ENCODE measurements around the gene SCAANT1. TPM values are rescaled to one million over a fixed set of nuclear protein-coding genes. Genes with fewer than 3 reads are reported as not detected.

The SCAANT1 gene
- total RNA-seq, 1 experiment from 2014 or later: not detected

DNA sequence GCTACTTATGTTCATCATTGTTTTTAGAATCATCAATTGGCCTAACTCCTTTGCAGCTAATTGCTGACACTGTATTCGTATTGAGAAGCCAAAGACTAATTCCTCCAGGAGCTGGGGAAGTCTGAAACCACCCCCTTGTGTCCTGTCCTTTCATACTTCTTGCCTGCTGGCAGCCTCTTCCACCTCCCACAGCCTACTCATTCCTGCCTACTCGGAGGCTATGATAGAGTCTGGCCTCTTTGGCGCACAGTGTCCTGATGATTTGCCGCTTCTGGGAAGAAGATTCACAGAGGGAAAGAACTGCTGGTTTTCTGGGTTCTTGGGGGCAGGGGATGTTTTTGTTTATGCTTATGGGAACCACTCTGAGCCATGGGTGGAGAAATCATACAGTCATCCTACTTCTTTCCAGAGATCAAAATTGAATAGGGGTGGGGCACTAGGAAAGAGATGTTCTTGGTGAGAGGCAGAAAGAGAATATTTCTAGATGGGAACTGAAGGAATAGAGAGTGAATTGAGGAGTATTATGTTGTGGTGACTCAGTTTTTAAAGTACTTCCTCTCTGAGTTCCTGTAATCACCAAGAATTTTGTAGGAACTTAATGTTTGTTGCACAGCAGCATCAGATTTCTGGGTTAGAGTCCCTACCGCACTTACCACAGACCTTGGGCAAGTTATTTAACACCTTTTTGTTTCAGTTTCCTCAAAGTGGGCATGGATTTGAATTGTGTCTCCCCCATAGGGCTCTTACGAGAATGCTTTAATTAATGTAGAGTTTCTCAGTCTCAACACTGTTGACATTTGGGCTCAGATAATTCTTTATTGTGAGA lies 22.1 kb upstream of the SCAANT1 start:
- peak; percentile 61 for DNase-seq (ENCODE audit: low read depth)

DNA sequence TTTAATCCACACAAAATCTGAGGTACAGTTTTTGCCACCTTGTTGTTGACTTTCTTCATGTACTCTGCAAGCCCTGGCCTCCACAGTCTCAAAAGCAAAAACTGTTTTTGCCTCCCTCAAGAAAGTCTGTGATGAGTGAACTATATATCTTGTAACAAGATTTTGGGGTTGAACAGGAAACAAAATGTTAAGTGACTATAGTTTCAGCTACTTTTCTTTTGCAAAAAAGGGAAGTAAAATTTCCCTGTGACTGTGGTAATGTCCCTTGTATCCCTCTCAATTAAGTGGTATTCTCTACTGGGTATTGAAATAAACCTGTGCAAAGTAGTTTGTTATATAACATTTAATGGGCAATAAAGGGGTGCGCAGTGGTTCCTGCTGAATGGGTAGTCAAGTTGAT lies 21.3 kb upstream of the SCAANT1 start:
- no peak for DNase-seq (ENCODE audit: low read depth)

DNA sequence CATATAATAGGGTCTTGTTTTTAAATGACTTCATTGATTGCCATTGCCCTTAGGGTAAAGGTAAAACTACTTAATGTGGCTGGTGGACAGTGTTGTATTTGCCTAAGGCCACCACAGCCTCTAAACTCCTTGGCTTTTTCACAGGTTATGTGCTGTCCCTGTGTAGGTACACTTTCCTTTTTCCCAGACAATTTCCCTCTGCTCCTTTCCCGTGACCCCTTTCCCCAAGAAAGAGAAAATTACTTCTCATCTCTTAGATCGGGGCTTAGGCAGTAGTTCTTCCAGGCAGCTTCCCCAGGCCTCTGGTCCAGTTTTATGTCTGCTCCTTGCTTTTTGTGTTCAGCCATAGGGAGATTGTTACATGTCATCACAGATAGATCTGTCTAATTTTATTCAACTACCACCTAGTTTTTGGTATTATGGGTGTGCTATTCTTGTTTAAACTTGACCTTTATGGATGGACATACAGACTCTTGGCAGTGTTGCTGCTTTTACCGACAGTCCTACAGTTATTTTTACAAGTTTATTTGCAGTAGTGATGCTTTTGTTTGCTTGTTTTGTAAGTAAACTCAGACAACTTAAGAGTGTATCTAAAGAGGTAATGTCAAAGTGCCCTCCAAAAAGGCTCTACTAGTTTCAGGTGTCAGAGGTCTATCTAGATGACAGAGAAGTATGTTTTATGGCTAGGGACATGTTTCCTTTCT lies 20.5 kb upstream of the SCAANT1 start:
- no peak for DNase-seq (ENCODE audit: low read depth)

DNA sequence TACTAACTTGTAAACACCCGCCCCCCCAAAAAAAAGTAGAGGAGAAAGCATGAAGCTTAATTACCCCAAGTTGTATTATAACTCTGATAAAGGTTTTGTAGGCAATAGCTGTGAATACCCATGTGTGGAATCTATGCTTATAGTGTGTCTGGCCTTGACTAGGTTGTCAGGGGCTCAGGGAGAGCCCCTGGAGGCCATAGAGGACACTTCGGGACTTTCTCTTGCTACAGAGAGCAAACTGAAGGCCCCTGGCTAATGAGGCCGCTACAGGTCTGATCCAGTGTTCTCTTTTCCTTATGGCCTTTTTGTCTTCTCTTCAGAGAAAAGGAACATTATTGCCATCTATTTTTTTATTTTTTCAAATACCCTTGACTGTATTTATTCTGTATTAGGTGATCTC lies 19.1 kb upstream of the SCAANT1 start:
- no peak for DNase-seq (ENCODE audit: low read depth)

DNA sequence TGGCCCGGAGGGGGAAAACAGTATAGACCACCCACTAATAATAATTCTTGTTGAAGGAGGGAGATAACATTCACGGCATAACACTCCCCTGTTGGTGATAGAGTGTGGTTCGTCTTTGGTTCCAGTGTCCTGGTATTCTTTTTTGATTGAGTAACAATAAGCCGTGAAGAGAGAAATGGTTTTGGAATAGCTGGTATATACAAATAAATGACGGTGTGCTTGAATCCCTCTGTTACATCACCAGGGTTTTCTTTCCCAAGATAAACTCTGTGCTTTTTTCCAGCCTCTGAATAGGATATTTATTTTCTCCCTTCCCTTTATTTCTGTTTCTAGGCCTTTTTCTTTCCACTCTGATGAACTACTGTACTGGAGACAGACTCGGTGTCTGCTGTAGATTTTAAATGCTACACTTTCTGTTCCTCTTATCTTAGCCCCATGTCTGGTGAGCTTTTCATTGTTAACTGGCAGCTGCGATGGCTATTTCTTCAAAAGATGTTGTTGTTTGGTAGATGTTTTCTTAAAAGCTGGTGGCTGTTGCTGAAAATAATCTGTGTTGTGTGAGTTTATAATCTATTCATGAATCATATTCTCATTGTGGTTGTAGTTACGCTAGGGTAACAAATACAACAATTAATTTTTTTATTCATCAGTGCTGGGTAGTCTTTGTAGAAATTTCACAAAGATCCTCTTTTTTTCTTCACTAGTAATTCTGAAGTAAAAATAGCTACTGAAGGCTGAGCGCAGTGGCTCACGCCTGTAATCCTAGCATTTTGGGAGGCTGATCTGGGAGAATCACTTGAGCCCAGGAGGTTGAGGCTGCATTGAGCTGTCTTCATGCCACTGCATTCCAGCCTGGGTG lies 15.5 kb upstream of the SCAANT1 start:
- DNase-seq (ENCODE audit: low read depth): no peak

DNA sequence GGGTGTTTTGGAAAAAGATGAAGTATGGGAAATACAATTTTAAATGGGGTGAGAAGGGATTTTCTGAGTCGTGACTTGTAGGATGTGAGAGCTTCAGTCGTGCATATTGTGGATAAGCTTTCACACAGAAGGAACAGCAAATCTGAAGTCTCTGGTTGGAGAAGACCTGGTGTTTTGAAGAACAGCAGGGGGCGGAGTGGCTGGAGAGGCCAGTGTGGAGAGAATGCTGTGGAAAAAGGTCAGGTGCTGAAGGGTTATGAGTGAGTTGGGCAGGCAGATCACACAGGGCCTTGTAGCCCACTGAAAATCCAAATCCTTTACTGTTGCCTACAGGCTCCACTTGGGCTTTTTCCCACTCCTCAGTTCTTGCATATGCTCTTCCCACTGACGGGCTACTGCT lies 14.1 kb upstream of the SCAANT1 start:
- DNase-seq (ENCODE audit: low read depth): no peak

DNA sequence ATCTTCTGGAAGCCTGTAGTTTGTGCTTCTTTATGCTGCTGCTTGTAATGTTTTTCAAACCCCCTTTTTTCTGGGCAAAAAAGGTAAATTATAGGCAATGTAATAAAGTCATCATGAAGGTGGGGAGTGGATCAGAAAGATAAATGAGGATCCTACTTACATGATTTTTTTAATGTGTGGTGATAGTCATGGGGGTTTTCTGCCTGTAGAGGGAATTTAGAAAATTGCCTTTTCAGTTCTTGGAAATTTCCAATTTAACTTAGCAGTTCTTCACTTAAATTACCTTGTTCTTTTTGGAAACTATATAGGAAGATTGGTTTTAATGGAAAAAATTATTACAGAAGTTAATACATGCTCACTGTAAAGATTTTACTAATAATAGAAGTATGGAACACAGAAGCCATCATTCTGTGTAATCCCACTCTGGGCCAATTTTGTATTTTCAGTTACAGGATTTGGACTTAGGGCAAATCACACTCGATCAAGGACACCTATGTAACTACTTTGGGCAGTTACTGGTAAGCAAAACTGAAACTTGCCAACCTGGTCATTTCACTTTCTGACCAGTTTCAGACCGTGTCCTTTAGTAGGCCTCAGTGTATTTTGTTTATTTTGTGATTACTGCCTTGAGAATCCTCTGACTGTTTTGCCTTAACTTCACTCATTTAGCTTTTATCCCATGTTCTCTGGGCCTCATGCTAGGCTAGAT lies 10.5 kb upstream of the SCAANT1 start:
- DNase-seq (ENCODE audit: low read depth): no peak

DNA sequence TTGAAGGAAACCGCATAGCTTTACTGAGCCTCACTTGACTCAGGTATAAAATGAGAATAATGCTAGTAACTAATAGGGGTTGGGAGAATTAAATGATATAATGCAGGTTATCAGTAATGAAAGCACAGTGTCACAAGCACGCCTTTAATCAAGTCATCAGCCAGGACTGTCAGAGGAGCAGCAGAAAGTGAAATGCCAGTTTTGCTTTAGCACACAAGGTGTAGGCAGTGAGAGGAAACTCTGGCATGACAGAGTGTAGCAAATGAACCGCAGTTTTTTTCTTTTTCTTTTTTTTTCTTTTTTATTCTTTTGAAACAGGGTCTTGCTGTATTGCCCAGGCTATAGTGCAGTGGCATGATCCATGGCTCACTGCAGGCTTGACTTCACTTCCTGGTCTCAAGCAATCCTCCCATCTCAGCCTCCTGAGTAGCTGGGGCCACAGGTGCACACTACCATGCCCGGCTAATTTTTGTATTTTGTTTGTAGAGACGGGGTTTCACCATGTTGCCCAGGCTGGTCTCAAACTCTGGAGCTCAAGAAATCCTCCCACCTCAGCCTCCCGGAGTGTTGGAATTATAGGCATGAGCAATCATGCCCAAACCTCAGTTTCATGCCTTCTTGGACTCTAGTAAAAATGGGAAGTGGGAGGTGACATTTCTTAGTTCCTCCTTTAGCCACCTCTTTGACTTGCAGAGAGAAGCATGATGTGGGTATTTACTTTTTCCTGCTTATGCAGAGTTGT lies 9.7 kb upstream of the SCAANT1 start:
- DNase-seq (ENCODE audit: low read depth): no peak

DNA sequence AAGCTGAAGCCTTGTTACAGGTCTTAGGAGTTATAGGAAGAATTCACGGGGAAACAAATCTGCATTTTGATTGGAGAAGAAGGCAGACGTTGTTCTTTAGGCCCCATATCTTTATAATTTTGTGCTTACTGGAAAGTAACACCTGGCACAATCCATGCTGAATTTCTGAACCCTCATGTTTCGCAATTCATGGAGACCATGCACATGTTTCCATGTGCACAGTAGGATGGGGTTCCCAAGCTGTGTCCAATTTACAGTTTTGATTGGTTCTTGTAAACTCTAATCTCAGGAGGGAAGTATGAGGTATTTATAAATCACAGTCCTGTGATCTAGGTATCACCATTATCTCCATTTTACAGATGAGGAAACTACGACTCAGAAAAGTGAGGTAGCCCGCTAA lies 7.8 kb upstream of the SCAANT1 start:
- DNase-seq (ENCODE audit: low read depth): no peak

DNA sequence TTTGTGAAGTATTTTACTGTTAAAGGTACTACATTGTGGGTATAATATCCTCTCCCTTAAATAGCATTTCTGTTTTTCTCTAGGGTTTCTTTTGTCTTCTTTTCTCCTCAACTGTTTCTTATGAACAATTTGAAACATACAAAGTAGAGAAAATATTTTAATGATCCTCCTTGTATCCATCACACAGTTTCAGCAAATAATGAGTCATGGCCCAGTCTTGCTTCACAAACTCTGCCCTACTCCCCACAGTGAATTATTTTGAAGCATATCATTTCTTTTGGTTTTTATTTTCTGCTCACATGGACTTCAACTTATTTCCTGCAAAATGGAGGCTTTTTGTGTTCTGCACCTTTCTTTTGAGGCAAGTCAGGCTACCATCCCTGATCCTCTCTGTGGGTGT lies 6.1 kb upstream of the SCAANT1 start:
- peak; percentile 11 for DNase-seq (ENCODE audit: low read depth)

DNA sequence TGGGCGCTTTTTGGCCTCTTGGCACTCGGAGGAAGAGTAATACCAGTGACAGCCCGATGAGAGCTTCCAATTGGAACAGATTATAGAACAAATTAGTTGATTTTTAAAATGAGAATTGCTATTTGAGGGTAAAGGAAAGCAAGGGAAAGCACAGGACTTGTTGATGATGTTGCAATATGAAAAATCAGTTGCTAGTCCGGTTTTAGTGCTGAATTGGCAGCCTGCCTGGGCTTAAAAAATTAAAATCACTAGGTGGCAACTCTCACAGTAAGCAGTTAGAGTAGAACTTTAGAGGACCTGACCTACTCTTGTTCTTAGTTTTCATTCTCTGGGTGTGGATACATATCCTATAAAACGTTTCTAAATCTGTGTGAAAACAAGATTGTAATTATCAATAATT lies 2.1 kb upstream of the SCAANT1 start:
- no peak for DNase-seq (ENCODE audit: low read depth)

DNA sequence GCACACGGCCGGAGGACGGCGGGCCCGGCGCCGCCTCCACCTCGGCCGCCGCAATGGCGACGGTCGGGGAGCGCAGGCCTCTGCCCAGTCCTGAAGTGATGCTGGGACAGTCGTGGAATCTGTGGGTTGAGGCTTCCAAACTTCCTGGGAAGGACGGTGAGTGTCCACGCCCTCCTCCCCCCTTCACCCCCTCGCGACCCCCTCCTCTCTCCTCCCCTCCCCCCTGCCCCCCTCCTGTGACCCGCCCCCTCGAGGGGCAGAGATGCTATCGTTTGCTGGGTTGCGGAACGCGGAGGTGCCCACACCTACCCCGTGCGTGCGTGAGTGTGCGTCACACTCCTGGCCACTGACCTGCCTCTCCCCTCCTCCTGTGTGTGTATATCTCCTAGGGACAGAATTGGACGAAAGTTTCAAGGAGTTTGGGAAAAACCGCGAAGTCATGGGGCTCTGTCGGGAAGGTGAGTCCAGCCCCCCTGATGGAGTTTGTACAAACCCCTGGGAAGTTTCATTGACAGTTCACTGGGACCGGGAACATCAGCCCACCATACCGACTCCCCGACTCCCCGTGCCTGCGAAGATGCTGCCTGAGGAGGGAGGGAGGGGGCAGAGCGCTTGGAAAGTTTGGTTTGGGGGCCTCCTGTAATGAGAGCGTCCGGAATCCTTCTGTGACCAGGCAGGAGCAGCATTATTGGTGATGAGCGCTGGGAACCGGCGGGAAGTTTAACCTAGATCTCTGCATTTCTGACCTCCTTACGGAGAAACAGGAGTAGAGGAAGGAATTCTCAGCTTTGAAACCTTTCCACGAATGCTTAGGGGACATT lies 795 bp upstream of the SCAANT1 start:
- peak; percentile 47 for DNase-seq (ENCODE audit: low read depth)

DNA sequence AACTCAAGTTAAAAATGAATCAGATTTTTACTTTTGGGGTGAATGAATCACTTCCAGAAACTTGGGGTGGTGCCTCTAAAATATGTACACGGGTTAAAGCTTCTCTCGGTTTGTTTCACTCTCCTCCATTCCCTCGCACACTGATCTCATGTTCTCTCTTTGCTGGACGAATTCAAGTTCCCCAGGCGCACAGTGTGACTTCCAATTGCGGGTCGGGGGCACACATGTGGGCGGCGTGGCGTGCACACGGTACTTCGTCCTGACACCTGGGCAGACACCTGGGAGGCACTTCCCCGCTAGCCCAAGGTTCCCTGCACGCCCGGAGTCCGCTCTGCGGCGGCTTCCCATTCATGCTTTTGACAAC lies 692 bp downstream of the SCAANT1 start:
- peak; percentile 8 for DNase-seq (ENCODE audit: low read depth)

DNA sequence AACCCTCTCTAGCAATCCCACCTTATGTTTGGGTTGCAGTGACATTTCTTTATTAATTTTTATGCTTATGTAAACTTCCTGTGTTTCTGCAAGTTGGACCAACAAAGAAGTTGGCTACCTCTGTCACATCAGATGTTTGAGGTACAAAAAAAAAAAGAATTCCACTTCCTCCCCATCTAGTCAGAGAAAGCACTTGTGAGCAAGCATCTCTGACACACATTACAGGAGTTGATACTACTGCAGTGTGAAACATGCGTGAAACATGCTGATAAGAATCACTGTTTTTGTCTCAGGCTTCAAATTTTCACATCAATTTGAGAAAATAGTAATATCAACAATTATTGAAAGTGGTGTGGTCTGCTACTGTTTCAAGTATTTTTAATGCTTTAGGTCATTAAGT lies 1.3 kb downstream of the SCAANT1 start:
- peak; percentile 50 for DNase-seq (ENCODE audit: low read depth)

DNA sequence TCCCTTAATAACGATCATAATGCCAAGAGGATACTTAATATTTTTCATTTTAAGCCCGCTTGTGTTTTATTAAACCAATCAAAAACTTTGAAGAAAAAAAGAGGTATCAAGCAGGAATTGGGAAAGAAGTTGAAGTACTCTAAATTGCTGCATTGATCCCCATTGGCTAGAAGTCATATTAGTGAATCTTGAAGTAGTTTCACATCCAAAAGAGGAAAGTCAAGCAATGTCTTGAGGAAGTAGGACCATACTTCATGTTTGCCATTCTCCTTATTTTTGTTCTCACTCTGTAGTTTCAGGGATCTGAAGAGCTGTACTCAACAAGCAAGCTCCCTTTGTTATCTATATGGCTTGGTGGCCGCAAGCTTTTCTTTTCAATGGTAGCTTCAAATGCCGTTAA lies 2.2 kb downstream of the SCAANT1 start:
- DNase-seq (ENCODE audit: low read depth): no peak

DNA sequence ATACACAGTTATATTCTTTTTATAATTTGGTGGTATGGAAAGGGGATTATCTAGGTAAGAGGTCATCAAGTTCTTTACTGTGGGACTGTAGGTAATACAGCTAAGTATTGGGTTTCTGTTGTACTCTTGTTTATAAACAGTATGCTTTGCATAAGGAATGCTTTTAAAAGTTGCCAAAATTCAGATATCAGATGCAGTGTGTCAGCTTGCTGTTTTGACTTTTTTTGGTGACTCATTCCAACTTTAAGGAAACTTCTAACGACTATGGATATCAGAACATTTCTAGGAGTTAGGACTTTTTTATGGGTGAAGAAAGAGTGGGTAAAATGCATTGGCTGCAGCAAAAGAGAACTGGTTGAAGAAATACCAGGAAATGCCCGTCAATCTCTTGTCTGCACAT lies 2.8 kb downstream of the SCAANT1 start:
- no peak for DNase-seq (ENCODE audit: low read depth)

DNA sequence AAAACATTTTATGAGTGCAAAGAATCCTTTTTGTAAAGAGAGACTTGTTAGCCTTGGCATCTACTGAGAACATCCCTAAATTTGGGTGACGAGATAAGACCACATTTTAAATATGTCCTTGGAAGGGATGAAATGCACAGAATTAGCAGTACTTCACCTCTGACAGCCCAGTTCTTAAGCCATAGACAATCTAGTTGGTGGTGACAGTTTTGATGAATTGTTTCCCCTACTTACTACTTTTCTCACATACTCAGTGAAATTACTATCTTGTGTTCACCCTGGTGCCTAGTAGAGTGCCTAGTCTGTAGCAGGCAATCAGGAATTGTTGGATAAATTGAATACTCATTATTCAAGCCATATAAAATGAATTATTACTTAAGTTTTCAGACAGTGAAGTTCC lies 3.4 kb downstream of the SCAANT1 start:
- no peak for DNase-seq (ENCODE audit: low read depth)

DNA sequence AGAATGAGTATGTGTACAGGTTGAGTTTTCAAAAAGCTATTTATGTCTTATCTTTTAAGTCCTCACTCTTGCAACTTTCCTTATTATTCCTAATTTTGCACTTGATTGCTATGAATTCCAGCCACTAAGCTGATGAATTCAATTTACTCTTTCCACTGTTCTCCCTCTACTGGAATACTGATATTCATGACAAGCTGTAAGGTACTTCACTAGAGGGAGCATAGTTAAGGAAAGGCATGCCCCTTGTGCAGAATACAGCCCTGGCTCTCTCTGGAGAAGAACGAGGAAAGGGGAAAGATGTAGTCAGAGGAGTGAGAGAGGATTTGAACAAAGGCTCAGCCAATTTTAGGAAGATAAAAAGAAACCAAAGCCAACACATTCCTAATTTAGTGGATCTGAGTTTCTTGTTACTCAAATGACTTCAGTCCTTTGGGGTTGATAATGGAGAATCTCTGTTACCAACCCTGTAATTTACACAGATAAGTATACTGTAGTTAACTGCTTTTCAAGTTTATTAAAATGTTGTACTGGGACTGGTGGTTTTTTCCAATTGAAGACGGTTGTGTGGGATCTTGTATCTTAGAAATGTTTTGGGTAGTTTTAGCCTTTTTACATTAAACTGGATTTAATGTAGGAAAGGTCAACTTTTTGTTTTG lies 4.0 kb downstream of the SCAANT1 start:
- DNase-seq (ENCODE audit: low read depth): no peak
